Measurements from ENCODE around the gene NKD1.
"Not testable (repeated sequence)": the region's sequence is repeated elsewhere in the genome, so short reads cannot be mapped to it uniquely, and the experiment has no call there.

The NKD1 gene

GRCh38 chr16:50520451-50521245, 27.5 kb upstream of the NKD1 start:
- DNase-seq, result no peak

DNA sequence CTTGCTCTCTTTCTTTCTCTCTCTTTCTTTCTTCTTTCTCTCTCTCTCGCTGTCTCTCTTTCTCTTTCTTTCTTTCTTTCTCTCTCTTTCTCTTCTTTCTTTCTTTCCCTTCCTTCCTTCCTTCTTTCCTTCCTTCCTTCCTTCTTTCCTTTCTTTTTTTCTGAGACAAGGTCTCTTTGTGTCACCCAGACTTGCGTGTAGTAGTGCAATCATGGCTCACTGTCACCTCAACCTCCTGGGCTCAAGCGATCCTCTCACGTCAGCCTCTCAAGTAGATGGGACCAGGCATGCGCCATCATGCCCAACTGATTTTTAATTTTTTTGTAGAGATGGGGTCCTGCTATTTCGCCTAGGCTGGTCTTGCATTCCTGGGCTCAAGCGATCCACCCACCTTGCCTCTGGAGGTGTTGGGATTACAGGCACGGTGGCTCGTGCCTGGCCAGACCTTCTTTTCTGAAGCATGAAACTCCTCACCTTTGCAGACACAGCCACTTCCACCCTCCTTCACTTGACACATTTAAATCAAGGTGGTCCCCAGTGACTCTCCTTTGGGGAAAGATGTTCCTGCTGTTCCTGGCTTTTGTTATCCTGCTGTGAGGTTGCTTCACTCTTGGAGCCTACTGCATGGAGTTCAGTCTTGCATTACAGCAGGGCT, 26.8 kb upstream of the NKD1 start:
- no peak for DNase-seq

- no peak for DNase-seq
Observed at GRCh38 chr16:50522324-50522723, 25.9 kb upstream of the NKD1 start.

DNA sequence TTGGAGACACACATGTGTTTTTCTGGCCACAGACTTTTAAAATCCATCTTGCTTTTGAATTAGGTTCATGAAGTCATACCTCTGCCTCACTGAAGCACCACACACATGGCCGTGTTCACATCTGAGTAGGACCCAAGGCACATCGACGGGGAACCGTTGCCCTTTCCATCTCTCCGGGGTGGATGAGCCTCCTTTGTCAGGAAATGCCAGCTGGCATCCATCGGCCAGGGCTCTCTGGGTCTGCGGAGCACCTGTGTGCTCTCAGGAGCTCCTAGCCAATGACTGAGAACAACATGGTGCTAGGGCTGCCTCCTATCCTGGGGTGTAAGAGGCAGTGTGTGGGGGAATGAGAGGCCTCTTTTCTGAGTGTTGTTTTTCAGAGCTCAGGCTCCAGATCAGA, 24.5 kb upstream of the NKD1 start:
- DNase-seq, result no peak

GRCh38 chr16:50525262-50525661, 22.9 kb upstream of the NKD1 start:
- DNase-seq, result no peak

- no peak for DNase-seq
Observed at GRCh38 chr16:50525716-50526115, 22.5 kb upstream of the NKD1 start.

- DNase-seq, result no peak
Observed at GRCh38 chr16:50526249-50526648, 21.9 kb upstream of the NKD1 start.

- no peak for DNase-seq
Observed at GRCh38 chr16:50526796-50527195, 21.4 kb upstream of the NKD1 start.

- no peak for DNase-seq
Observed at GRCh38 chr16:50528820-50529219, 19.4 kb upstream of the NKD1 start.

DNA sequence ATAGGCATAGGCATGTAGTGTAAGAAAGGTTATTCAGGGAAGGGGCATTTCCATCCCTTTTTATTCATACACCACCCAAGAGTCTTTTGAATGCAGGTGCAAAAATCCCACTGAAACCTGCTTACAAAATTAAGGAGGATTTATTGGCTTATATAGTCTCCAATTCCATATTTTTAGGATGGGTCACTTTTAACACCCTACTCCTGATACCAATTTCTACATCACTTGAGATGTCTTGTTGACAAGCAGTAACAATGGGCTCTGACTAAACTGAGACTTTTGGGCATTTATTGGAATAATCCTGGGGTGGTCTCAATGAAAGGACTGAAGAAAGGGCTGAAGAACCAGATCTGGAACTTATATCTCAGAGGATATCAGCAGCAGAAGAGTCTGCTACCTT, 18.9 kb upstream of the NKD1 start:
- no peak for DNase-seq

DNA sequence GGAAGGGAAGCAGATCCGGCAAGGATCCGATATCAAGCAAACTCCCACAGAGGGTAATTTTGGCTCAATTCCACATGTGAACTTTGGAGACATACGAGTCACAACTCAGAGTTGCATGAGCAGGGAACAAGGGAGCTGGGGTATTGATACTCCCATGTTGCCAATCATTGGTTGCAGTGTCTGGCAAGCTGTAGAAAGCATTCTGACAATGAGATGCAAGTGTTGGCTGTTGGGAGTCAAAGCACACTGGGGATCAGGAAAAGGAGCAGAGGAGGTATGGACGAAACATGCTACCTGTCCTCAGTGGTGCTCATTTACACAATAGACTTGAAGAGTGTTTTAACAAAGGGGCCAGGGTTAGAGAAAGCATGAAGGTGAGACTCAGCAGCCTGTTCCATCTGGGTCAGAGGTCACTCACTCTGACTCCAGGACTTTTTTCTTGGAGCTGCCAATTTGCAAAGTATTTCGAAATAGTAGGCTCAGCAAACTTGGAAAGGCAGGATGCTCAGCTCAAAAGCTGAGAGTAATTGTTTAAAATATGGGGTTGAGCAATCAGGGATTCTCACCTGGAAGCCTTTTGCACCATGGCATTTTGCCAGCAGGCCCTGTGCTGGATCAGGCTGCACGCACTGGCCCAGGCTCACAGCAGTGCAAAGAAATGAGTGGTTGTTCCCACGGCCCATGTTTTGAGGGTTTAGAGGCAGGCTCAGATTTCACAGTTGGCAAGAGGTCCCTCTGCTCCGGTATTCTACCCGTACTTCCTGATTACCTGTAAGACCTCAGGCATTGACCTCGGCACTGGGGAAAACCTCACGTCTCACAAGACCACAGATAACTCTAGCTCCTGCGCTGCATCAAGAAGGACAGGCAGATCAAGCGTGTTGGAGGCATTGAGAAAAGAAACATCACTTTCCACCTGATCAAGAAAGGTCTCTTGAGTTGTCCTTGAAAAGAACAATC, 17.6 kb upstream of the NKD1 start:
- DNase-seq, result no peak

DNA sequence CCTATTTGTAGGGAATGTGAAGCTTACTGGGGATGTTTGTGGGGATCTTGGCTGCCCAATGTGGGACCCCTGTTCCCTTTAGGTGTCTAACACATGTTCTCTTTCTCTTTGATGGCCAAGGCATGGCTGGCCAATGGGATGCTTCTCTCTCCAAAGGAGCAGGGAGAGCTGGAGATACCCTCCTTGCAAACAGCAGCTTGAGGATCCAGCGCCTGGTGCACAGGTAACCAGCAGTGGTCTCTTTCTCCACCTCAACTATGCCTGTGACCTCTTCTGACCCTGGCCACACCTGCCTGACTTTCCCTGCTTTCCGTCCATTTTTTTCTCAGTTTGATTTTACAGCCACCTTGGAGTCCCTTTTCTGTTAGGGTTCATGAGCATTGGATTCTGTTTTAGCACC, 16.8 kb upstream of the NKD1 start:
- DNase-seq, result no peak

DNA sequence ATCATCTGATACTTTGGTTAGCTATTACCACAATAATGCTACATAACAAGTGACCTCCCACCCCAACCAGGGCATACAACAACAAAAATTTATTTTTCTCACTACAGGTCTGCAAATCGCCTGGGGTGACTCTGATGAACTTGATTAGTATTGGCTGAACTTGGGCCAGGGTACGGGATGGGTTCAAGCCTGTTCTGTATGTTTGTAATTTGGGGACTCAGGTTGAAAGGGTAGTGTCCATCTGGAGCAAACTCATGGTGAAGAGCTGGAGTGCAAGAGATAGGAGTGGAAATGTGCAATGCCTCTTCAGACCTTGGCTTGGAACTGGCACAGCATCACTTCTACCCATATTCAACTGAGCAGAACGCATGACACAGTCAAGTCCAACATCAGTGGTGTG, 16.3 kb upstream of the NKD1 start:
- no peak for DNase-seq

DNA sequence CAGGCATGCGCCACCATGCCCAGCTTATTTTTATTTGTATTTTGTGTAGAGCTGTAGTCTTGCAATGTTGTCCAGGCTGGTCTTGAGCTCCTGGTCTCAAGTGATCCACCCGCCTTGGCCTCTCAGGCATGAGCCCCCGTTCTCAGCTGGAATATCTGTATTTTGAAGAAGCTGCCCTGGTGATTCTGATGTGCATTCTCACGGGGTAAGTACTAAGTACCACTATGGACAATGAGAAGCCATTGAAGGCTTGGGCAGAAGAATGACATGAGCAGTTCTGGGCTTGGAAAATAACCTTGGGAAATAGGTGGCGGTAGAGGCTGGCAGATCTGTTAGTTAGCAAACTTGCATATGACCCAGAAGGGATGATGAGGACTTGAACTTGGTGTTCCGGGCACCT, 15.6 kb upstream of the NKD1 start:
- no peak for DNase-seq

DNA sequence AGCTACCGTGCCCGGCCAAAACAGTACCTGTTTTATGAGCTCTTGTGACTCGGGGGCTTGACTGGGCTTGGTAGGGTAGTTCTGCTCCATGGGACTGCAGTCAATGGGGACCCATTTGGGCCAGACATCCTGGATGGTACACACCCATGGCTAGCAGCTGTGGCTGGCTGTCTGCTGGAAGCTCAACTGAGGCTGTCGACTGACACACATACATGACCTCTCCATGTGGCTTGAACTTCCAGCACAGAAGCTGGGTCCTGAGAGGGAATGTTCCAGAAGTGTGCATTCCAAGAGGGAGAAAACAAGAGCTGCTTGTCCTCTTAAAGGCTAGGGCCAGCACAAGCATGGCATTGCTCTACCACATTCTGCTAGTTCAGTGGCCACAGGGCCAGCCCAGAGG, 14.9 kb upstream of the NKD1 start:
- no peak for DNase-seq

DNA sequence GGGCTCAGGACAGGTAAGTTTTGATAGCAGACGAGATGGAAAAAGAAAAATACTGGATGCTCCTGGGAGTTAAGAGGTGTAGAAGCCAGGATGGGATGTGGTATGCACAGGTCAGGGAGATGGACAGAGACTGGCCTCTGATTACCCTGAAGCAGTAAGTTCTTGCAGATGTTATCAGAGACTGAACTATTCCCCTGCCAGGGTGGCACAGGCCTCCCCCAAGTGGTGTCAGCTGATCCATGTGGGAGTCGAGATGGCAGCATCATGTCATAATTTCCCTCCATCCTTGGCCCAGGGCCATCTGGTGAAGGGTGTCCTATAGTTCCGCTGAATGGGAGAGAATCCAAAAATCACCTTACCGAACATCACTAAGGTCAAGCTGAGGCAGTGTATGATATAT, 14.1 kb upstream of the NKD1 start:
- no peak for DNase-seq

DNA sequence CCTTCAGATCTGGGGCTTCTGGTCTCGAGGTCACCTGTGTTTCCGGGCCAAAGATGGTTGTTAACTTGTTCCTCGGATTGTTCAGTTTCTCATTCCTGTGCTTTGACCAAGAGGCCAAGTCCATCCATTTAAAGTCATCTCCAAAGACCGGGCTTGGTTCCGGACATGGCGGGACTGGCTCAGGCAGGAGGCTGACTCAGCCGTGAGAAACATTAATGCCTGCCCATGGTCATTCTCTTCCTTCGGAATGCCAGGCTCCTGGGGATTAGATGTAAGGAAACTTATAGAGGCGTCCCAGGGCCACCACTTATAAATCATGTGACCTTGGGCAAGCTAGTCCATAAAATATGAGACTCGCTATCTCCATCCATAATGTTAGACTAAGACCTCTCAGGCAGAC, 13.6 kb upstream of the NKD1 start:
- no peak for DNase-seq

GRCh38 chr16:50534958-50535357, 13.2 kb upstream of the NKD1 start:
- no peak for DNase-seq

GRCh38 chr16:50535506-50536257, 12.5 kb upstream of the NKD1 start:
- no peak for DNase-seq

DNA sequence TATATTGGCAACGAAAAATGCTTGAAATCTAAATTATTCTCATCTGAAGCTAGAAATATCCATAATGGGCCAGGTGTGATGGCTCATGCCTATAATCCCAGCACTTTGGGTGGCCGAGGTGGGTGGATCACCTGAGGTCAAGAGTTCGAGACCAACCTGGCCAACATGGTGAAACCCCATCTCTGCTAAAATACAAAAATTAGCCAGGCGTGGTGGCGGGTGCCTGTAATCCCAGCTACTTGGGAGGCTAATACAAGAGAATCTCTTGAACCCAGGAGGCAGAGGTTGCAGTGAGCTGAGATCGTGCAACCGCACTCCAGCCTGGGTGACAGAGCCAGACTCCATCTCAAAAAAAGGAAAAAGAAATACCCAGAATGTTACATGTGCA, 11.9 kb upstream of the NKD1 start:
- not testable (repeated sequence) for DNase-seq

- DNase-seq, result no peak
Observed at GRCh38 chr16:50537533-50538290, 10.5 kb upstream of the NKD1 start.

DNA sequence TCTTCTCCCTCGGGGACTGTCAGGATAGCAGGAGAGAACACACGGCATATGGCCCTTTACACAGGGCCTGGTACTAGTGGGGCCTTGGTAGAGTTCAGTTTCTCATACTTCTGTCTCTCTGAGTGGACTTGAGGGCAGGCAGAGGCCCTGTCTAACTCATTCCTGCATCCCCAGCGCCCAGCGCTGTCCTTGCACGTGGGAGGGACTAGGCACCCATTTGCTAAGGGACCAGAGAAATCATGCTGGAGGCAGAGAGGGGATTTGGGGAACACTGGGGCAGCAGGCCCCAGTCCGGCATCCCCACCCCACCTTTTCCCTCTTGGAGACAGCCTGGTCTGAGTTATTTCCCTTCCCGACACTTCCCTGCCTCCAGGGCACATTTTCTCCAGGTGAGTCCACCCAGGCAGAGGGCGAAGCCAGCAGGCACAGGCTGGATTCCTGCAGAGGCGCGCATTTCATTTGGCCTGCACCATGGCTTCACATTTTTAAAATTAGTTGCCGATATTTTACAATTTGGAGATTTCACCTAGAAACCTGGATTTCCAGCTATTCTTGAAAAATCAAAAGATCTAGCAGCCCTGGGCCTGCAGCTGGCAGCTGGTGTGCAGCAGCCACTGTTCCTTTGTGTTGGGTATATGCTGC, 9.7 kb upstream of the NKD1 start:
- no peak for DNase-seq

Measured in CD4-positive, alpha-beta T cell treated with Interleukin-15 for 1 hour (primary cell).